ENCODE measurements around the gene CCL25. TPM values are rescaled to one million over a fixed set of nuclear protein-coding genes. Genes with fewer than 3 reads are reported as not detected.

Gene CCL25
- total RNA-seq, 1 experiment from 2014 or later, result not detected

DNA sequence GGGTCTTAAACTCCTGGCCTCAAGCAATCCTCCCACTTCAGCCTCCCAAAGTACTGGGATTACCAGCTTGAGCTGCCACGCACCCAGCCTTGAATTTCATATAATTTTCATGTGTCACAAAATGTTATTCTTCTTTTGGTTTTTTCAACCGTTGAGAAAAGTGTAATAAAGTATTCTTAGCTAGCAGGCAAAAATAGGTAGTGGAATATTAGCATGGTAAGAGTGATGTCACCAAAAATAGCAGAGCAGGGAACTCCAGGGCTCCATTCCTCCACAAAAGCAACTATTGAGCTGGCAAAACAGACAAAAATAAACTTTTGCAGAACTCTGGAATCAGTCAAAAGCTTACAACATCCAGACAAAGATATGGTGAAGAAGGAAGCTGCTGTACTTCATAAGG is 52.9 kb downstream of the CCL25 start (continued):
- no peak for TF ChIP-seq ZNF274 (IDR thresholded peaks at IDR 0.05; ENCODE audit: low read depth, low read length)
- TF ChIP-seq, protein P1, sequence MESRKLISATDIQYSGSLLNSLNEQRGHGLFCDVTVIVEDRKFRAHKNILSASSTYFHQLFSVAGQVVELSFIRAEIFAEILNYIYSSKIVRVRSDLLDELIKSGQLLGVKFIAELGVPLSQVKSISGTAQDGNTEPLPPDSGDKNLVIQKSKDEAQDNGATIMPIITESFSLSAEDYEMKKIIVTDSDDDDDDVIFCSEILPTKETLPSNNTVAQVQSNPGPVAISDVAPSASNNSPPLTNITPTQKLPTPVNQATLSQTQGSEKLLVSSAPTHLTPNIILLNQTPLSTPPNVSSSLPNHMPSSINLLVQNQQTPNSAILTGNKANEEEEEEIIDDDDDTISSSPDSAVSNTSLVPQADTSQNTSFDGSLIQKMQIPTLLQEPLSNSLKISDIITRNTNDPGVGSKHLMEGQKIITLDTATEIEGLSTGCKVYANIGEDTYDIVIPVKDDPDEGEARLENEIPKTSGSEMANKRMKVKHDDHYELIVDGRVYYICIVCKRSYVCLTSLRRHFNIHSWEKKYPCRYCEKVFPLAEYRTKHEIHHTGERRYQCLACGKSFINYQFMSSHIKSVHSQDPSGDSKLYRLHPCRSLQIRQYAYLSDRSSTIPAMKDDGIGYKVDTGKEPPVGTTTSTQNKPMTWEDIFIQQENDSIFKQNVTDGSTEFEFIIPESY (IDR thresholded peaks at IDR 0.05; ENCODE audit: extremely low read depth, insufficient replicate concordance, low read length), result no peak
- no peak for TF ChIP-seq CEBPB (IDR thresholded peaks at IDR 0.05; ENCODE audit: low read depth)
- TF ChIP-seq EZH2phosphoT487 (IDR thresholded peaks at IDR 0.05; ENCODE audit: borderline replicate concordance), result no peak
- TF ChIP-seq ELF1 (IDR thresholded peaks at IDR 0.05; ENCODE audit: borderline replicate concordance, low read depth), result no peak
- no peak for TF ChIP-seq JUND (IDR thresholded peaks at IDR 0.05)
- TF ChIP-seq FOSL1 (IDR thresholded peaks at IDR 0.05; ENCODE audit: low read depth), result no peak
- TF ChIP-seq EZH2 (IDR thresholded peaks at IDR 0.05), result no peak

DNA sequence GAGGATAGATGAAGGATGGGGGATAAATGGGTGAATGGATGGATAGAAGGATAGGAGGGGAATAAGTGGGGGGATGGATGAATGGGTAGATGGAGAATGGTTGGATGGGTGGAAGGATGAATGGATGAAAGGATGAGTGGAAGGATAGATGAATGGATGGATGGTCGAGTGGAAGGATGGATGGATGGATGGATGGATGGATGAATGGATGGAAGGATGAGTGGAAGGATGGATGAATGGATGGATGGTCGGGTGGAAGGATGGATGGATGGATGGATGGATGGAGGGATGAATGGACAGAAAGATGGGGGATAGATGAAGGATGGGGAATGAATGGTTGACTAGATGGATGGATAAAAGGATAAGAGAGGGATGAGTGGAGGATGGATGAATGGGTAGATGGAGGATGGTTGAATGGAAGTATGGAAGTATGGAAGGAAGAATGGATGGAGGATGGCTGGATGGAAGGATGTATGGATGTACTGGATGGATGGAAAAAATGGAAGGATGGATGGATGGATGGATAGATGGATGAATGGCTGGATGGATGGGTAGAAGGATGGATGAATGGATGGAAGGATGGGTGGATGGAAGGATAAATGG is 54.8 kb downstream of the CCL25 start:
- no peak overlapping the region for H3K27ac ChIP-seq (ENCODE audit: low read depth, low read length)
- ChIA-PET CTCF (no interaction called here), POLR2A (no interaction called here), RAD21 (ENCODE audit: low non-redundant PET in 1 of 2, low total read pairs in 2 of 2, uncharacterized antibody in 2 of 2, unreplicated experiment in 2 of 2) (no interaction called here)
- intact Hi-C loops (cut with micrococcal nuclease), result no loop called here
- no peak for TF ChIP-seq SIN3A (IDR thresholded peaks at IDR 0.05; ENCODE audit: low read depth)
- TF ChIP-seq, protein P2, sequence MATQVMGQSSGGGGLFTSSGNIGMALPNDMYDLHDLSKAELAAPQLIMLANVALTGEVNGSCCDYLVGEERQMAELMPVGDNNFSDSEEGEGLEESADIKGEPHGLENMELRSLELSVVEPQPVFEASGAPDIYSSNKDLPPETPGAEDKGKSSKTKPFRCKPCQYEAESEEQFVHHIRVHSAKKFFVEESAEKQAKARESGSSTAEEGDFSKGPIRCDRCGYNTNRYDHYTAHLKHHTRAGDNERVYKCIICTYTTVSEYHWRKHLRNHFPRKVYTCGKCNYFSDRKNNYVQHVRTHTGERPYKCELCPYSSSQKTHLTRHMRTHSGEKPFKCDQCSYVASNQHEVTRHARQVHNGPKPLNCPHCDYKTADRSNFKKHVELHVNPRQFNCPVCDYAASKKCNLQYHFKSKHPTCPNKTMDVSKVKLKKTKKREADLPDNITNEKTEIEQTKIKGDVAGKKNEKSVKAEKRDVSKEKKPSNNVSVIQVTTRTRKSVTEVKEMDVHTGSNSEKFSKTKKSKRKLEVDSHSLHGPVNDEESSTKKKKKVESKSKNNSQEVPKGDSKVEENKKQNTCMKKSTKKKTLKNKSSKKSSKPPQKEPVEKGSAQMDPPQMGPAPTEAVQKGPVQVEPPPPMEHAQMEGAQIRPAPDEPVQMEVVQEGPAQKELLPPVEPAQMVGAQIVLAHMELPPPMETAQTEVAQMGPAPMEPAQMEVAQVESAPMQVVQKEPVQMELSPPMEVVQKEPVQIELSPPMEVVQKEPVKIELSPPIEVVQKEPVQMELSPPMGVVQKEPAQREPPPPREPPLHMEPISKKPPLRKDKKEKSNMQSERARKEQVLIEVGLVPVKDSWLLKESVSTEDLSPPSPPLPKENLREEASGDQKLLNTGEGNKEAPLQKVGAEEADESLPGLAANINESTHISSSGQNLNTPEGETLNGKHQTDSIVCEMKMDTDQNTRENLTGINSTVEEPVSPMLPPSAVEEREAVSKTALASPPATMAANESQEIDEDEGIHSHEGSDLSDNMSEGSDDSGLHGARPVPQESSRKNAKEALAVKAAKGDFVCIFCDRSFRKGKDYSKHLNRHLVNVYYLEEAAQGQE (IDR thresholded peaks at IDR 0.05; ENCODE audit: low read depth), result no peak
- no peaks in the 10 kb centered on the region for H3K27me3 ChIP-seq (ENCODE audit: insufficient read depth, low read length)
- H3K4me3 ChIP-seq (replicated peaks in 1 of 2; ENCODE audit: low read depth in 1 of 2, low read length in 2 of 2), result no peak overlapping the region
- DNase-seq (ENCODE audit: low read depth, low spot score) (no peak), ATAC-seq (no peak)
- H3K4me1 ChIP-seq (ENCODE audit: control insufficient read depth in 1 of 2, insufficient read depth in 2 of 2, low read length in 2 of 2), result no peaks in the 10 kb centered on the region
- H3K9me3 ChIP-seq (ENCODE audit: control insufficient read depth in 1 of 2, insufficient read depth in 1 of 2, low read depth in 1 of 2, low read length in 2 of 2), result no peaks in the 10 kb centered on the region
- no TSS peak for BruUV-seq (replicated peaks)
- H2AFZ ChIP-seq (ENCODE audit: low read depth, low read length, poor library complexity, severe bottlenecking), result no peak overlapping the region
- H3K79me2 ChIP-seq (ENCODE audit: insufficient read depth, low read length), result no peaks in the 10 kb centered on the region
- no peak overlapping the region for H3K9ac ChIP-seq (ENCODE audit: low read length)
- H3K4me2 ChIP-seq (ENCODE audit: low read length), result no peak overlapping the region
- no peaks in the 10 kb centered on the region for H4K20me1 ChIP-seq (ENCODE audit: insufficient read depth)
- H3K9me2 ChIP-seq (ENCODE audit: insufficient read depth), result no peaks in the 10 kb centered on the region
- no peaks in the 10 kb centered on the region for H3K36me3 ChIP-seq (ENCODE audit: control insufficient read depth in 1 of 2, insufficient read depth in 2 of 2, low read length in 2 of 2)

Measured in HCT116 (cell line).